Stimulated activated CD8-positive, alpha-beta memory T cell treated with anti-CD3 and anti-CD28 coated beads, Interleukin-2, amount 100 ng/mL, for 48 hours (primary cell): ENCODE measurements around the gene GPATCH4.
"Not testable (repeated sequence)": the region's sequence is repeated elsewhere in the genome, so short reads cannot be mapped to it uniquely, and the experiment has no call there.

ENCODE experiments used
- DNase-seq, 2 donors: peaks; one replicate each; pipeline ENCODE4 v3.0.0-alpha.2; 2020; ENCODE audit warnings: low read depth in 2 of 2

The GPATCH4 gene

GRCh38 chr1:156627313-156627880 is 26.1 kb upstream of the GPATCH4 start:
- DNase-seq, result no peak

GRCh38 chr1:156626079-156626438 is 24.8 kb upstream of the GPATCH4 start:
- DNase-seq, result no peak

GRCh38 chr1:156625436-156626078 is 24.3 kb upstream of the GPATCH4 start:
- DNase-seq, result peak; percentile 44 to 52

GRCh38 chr1:156624814-156625435 is 23.6 kb upstream of the GPATCH4 start:
- DNase-seq, result no peak

GRCh38 chr1:156623946-156624813 is 22.9 kb upstream of the GPATCH4 start:
- peak in 1 of 2 donors; percentile 40 for DNase-seq

GRCh38 chr1:156622581-156623297 is 21.5 kb upstream of the GPATCH4 start:
- no peak for DNase-seq

GRCh38 chr1:156619582-156619955 is 18.3 kb upstream of the GPATCH4 start:
- DNase-seq, result no peak

- DNase-seq, result no peak
Observed at GRCh38 chr1:156618853-156619581, 17.7 kb upstream of the GPATCH4 start, which contains the start of gene HAPLN2. Gene HAPLN2, plus strand, starts transcription at chr1:156619415. Its CDS starts 4,076 bp downstream, at chr1:156623491.

- no peak for DNase-seq
Observed at GRCh38 chr1:156616463-156616862, 15.2 kb upstream of the GPATCH4 start.

GRCh38 chr1:156615946-156616345 is 14.7 kb upstream of the GPATCH4 start:
- DNase-seq, result no peak

- DNase-seq, result no peak
Observed at GRCh38 chr1:156612666-156613065, 11.4 kb upstream of the GPATCH4 start.

GRCh38 chr1:156610072-156610471 is 8.8 kb upstream of the GPATCH4 start:
- not testable (repeated sequence) for DNase-seq

GRCh38 chr1:156608981-156609380 is 7.7 kb upstream of the GPATCH4 start:
- peak in 1 of 2 donors; percentile 34 for DNase-seq

GRCh38 chr1:156608036-156608674 is 6.9 kb upstream of the GPATCH4 start:
- no peak for DNase-seq

- DNase-seq, result not testable (repeated sequence)
Observed at GRCh38 chr1:156607344-156607743, 6.1 kb upstream of the GPATCH4 start.

GRCh38 chr1:156602557-156602993 is 1.3 kb upstream of the GPATCH4 start:
- DNase-seq, result no peak

GRCh38 chr1:156601892-156602291 is 613 bp upstream of the GPATCH4 start:
- no peak for DNase-seq

- DNase-seq, result no peak
Observed at GRCh38 chr1:156600733-156601121, 552 bp downstream of the GPATCH4 start.

- no peak for DNase-seq
Observed at GRCh38 chr1:156599811-156600210, 1.5 kb downstream of the GPATCH4 start.

GRCh38 chr1:156598731-156599432 is 2.4 kb downstream of the GPATCH4 start:
- no peak for DNase-seq
